NCI-H345 (cell line): ENCODE results near the gene PRR33.

ENCODE experiments used
- DNase-seq: peaks from one replicate; lab custom pipeline; 2025; lab: John Stamatoyannopoulos, UW

The PRR33 gene

GRCh38 chr11:1927848-1928469 lies 36.3 kb upstream of the PRR33 start:
- DNase-seq: no peak

DNA sequence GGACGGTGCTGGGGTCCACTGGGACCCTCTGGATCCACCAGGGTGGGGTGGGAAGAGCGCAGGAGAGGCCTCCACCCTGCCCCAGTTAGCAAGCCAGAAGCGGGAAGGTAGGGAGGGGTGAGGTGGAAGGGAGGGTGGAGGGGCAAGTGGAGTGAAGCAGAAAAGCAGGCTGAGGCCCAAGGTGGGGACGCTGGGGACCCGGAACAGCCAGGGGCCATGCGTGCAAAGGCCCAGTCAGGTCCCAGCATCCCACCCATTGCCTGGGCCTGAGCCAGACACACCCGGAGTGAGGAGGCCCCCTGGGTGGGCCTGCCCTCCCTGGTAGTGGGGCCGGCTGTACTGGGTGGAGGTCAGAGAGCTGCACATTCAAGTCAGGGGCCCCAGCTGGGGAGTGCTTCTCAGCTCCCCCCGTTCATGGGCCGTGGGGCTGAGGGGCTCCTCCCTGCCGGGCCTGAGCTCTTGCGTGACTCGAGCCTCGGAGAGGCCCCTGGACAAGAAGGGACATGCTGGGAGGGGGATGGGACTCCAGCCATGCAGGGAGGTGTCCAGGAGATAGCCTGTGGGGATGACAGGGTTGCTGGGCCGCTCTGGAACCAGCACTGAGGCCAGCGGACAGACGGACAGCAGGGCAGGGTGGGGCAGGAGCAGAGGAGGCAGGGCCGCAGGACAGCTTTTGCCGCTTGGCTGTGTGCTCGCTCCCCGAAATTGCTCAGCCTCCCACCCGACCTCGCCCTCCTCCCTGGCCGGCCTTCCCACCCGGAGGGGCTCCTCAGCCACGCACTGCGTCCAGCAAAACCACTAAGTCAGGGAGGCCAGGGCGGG lies 35.5 kb upstream of the PRR33 start:
- no peak for DNase-seq

DNA sequence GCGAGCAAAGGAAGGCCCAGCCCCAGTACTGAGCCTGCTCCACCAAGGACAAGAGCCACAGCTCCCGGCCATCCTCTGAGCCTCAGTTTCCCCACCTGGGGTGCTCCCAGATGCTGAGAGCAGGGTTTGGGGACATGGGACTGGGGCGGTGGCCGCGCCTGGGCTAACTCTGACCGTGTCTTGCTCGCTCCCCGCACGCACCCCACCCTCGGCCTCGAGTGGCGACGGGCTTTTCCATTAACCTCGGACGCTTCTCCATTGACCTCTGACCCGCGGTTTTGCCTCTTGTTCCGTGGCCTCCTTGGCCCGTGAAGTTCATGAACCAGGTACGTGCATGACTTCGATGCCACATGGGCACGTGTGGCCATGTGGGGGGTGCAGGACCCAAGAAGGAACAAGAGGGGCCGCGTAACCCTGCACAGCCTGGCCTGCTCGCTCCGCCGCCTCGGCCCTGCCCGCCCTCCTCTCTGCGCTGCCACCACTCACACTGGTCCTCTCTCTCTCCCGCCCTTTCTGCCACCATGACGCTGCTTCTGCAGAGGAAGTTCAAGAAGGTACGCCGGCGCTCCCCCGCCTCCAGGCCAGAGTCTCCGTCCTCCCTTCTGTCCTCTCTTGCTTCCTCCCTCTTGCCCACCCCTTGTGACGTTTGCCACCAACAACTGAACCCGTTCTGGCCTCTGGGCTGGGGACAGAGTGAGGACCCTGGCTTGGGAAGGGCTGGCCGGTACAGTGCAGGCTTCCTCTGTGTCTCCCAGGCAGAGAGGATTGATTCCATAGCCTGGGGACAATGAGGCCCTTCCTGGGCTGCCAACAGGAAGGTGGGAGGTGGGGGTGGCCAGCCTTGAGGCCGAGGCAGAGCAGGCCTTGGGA lies 34.7 kb upstream of the PRR33 start:
- DNase-seq: no peak

DNA sequence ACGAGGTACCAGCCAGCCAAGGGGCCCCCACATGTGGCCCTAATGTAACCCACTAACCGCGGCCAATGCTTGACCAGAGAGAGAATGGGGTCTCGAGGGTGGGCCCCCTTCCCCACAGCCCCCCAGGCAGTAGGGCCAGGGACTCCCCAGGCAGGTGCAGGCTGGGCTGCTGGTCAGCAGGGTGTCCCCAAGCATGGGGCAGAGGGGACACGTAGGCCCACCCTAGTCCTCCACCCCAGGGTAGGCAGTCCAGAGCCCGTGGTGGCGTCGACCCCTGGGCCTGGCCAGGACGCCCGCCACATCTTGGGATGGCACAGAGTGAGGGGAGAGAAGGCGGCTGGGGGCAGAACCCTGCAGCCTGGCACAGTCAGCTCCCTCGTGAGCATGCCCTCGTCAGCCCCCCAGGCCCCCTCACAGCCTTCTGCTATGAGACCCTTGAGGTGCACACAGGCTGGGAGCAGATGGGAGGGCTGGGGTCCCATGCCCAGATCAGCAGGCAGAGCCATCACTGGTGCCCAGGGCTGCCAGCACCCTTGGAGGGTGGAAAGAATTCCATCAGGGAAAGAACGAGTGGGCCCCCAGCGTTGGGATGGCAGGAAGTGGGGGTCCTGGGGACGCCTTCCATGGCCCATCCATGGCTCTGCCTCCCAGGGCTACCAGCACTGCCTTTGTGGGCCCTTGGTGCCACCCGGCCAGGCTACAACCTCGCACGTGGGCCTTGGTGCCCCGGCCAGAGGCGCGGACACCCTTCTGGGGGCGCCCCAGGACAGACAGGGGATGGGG lies 33.9 kb upstream of the PRR33 start:
- DNase-seq: no peak

- no peak for DNase-seq
These were observed 33.1 kb upstream of the PRR33 start for GRCh38 chr11:1924646-1925372.

GRCh38 chr11:1924181-1924580 lies 32.5 kb upstream of the PRR33 start:
- DNase-seq: no peak

- DNase-seq: no peak
These were observed 31.7 kb upstream of the PRR33 start for GRCh38 chr11:1923201-1923956.

DNA sequence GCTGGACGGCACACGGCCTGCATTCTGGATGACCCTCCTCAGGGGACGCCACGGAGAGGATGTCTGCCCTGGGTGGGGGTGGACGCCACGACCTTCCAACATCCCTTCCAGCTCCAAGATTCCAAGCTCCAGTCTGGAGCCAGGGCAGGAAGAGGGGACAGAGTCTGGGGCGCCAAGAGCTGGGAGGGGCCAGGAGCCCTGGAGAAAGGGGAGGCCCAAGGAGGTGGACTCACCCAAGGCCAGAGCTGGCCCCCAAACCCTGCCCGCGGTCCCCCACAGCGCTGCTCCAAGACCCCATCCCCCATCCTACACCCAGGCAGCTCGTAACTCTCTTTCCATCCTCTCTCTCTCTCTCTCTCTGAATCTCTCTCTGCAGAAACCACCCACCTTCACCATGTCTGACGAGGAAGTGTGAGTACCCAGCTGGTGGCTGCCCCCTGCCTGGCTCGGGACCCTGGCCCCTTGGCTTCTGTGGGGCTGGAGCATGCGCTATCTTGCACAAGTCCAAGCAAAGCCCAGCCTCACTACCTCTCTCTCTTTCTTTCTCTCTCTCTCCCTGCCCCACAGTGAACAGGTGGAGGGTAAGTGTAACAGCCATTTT lies 30.9 kb upstream of the PRR33 start:
- DNase-seq: no peak

GRCh38 chr11:1921574-1922141 lies 30.0 kb upstream of the PRR33 start:
- DNase-seq: no peak

GRCh38 chr11:1920909-1921573 lies 29.3 kb upstream of the PRR33 start:
- no peak for DNase-seq

GRCh38 chr11:1920128-1920908 lies 28.6 kb upstream of the PRR33 start:
- DNase-seq: no peak

- no peak for DNase-seq
These were observed 27.9 kb upstream of the PRR33 start, which contains the start of gene TNNT3 for GRCh38 chr11:1919391-1920127. Gene TNNT3, plus strand, starts transcription at chr11:1919703. Its CDS starts 3,172 bp downstream, at chr11:1922875.

DNA sequence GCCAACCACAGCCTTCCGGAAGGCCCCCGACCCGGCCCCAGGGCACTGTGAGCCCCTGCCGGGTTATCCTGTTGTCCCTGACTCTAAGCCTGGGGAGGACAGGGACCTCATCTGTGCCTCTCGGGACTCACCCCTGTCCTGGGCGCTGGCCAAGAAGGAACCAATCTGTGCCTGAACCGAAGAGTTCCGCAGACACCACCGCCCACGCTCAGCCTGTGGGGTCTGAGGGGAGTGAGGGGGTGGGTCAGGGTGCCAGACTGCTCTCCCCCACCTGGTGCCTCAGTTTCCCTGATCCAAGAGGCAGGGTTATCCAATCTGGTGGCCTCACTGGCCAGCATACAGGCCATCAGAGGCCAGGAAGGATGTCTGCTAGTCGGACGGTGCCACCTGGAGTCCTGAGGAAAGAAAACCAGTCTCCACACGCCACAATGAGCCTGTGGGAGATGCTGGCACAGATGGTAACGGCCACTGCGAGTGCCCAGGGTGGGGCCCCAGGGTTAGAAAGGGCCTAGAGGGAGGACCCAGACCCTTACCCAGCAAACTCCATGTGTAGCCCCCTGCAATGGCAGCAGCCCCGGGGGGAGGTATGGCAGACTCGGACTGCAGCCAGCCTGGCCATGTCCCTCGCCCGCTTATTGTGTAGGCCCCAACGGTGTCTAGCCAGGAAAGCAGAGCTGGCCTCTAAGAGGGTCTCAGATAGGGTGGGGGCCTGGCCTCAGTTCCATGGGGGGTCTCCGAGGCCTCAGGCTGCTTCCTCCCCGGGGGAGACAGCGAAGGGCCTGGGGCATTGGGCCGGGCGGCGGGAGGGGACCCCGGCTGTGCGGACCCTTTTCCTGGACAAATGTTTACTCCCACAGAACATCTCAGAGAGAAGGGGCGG lies 27.0 kb upstream of the PRR33 start:
- DNase-seq: no peak

GRCh38 chr11:1917523-1918435 lies 26.1 kb upstream of the PRR33 start:
- DNase-seq: no peak

DNA sequence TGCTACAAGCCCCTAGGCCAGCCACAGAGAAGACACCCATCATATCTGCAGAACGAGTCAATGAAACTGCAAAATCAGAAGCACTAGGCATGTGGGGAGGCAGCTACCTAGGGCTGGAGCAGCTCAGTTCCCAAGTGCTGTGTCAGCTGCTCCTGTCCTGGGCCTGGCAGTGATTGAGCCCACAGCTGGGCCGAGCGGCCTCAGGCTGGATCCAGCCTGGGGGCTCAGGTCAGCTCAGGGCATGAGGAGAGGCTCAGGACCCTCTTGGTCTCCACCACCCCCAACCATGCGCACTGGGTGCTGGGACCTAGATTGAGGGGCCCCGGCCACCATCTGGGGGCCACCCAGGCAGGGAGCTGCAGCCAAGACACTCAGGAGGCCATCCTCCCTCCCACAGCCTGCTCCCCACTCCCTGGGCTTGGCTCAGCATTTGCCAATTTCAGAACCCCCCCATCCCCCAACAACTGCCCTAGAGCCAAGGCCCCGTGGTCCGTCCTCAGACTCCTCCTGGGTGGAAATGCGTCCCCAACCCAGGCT lies 25.4 kb upstream of the PRR33 start:
- DNase-seq: no peak
